ENCODE results near the gene TOPBP1.

The TOPBP1 gene

GRCh38 chr3:133606902-133607301 is 54.8 kb downstream of the TOPBP1 start:
- H3K4me1 ChIP-seq = no peaks in the 10 kb centered on the region
- peaks cover 63% of the 10 kb centered on the region for H3K36me3 ChIP-seq
- no peak for DNase-seq
- H3K27me3 ChIP-seq = no peaks in the 10 kb centered on the region
- no peak overlapping the region for H3K4me3 ChIP-seq (ENCODE audit: low read depth, low read length)
- no peaks in the 10 kb centered on the region for H3K9me3 ChIP-seq
- TF ChIP-seq, protein P1, sequence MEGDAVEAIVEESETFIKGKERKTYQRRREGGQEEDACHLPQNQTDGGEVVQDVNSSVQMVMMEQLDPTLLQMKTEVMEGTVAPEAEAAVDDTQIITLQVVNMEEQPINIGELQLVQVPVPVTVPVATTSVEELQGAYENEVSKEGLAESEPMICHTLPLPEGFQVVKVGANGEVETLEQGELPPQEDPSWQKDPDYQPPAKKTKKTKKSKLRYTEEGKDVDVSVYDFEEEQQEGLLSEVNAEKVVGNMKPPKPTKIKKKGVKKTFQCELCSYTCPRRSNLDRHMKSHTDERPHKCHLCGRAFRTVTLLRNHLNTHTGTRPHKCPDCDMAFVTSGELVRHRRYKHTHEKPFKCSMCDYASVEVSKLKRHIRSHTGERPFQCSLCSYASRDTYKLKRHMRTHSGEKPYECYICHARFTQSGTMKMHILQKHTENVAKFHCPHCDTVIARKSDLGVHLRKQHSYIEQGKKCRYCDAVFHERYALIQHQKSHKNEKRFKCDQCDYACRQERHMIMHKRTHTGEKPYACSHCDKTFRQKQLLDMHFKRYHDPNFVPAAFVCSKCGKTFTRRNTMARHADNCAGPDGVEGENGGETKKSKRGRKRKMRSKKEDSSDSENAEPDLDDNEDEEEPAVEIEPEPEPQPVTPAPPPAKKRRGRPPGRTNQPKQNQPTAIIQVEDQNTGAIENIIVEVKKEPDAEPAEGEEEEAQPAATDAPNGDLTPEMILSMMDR (IDR thresholded peaks at IDR 0.05; ENCODE audit: low read depth, low read length) = no peak

GRCh38 chr3:133606342-133606741 is 55.4 kb downstream of the TOPBP1 start:
- Histone ChIP-seq H3K36me3 (peaks cover 58% of the 10 kb centered on the region), H3K4me1 (no peaks in the 10 kb centered on the region), H3K4me3 (ENCODE audit: low read depth, low read length) (no peak overlapping the region), H3K9me3 (no peaks in the 10 kb centered on the region), H3K27me3 (no peaks in the 10 kb centered on the region)
- TF ChIP-seq, protein P1 (IDR thresholded peaks at IDR 0.05; ENCODE audit: low read depth, low read length) = no peak
- DNase-seq = no peak

DNA sequence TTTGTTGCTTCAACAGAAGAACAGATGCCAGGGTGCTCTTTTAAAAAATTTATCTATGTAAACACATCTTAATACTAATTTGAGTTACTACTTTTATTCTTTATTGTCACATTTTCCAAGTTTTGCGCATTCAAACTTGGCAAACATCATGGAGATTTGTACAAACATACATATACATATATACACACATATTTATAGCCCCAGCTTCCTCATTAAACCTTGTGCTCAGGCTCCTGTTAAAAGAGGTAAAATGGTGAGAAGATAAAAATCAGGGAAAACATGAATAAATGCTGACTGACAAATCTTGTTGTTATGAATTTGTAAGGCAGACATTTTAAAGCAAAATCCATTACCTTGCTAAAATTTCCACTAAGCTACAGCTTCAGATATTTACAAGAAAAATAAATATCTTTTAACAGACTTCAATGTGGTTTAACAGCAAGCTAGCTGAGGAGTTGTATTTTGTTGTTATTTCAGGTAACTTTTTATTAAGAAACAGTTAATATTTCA is 61.1 kb downstream of the TOPBP1 start:
- Histone ChIP-seq H3K27me3 (no peaks in the 10 kb centered on the region), H3K36me3 (peaks cover 25% of the 10 kb centered on the region), H3K4me3 (ENCODE audit: low read depth, low read length) (no peak overlapping the region), H3K4me1 (no peaks in the 10 kb centered on the region), H3K9me3 (no peaks in the 10 kb centered on the region)
- no peak for DNase-seq
- TF ChIP-seq, protein P1 (IDR thresholded peaks at IDR 0.05; ENCODE audit: low read depth, low read length) = no peak

GRCh38 chr3:133599280-133599679 is 62.5 kb downstream of the TOPBP1 start:
- Histone ChIP-seq H3K36me3 (peaks cover 20% of the 10 kb centered on the region), H3K27me3 (no peaks in the 10 kb centered on the region), H3K9me3 (no peaks in the 10 kb centered on the region), H3K4me3 (ENCODE audit: low read depth, low read length) (no peak overlapping the region), H3K4me1 (no peaks in the 10 kb centered on the region)
- no peak for DNase-seq
- TF ChIP-seq, protein P1 (IDR thresholded peaks at IDR 0.05; ENCODE audit: low read depth, low read length) = no peak

DNA sequence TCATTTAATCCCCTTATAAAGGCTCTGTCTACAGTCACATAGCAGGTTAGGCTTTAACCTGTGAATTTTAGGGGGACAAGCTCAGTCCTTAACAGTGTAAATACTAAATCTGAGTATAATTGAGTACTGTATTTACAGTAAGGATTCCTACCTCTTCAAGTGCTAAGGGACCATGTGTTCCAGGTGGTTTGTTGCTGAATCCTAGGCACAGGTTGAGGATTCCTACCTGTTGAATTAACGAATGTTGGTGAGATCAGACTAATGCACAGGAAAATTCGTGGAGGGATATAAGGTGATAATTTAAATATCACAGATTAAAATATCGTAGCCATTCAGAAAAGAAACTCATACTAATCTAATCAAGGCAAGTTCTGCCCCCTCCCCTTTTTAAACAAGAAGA is 63.3 kb downstream of the TOPBP1 start:
- DNase-seq = no peak
- H3K4me3 ChIP-seq (ENCODE audit: low read depth, low read length) = no peak overlapping the region
- TF ChIP-seq, protein P1 (IDR thresholded peaks at IDR 0.05; ENCODE audit: low read depth, low read length) = no peak
- no peaks in the 10 kb centered on the region for H3K9me3 ChIP-seq
- no peaks in the 10 kb centered on the region for H3K4me1 ChIP-seq
- peaks cover 18% of the 10 kb centered on the region for H3K36me3 ChIP-seq
- H3K27me3 ChIP-seq = no peaks in the 10 kb centered on the region

GRCh38 chr3:133595341-133595740 is 66.4 kb downstream of the TOPBP1 start:
- H3K27me3 ChIP-seq = no peaks in the 10 kb centered on the region
- TF ChIP-seq, protein P1 (IDR thresholded peaks at IDR 0.05; ENCODE audit: low read depth, low read length) = no peak
- no peaks in the 10 kb centered on the region for H3K9me3 ChIP-seq
- H3K4me1 ChIP-seq = no peaks in the 10 kb centered on the region
- peaks cover 16% of the 10 kb centered on the region for H3K36me3 ChIP-seq
- no peak overlapping the region for H3K4me3 ChIP-seq (ENCODE audit: low read depth, low read length)
- no peak for DNase-seq

Measured in BE2C (cell line).